ENCODE data around the gene SHISAL2A.

- TF ChIP-seq CTCF (IDR thresholded peaks at IDR 0.05; ENCODE audit: poor library complexity, severe bottlenecking) (no peak), RAD21 (conservative IDR thresholded peaks at IDR 0.05) (no peak), POLR2AphosphoS5 (IDR thresholded peaks at IDR 0.05) (no peak), EZH2 (IDR thresholded peaks at IDR 0.05; ENCODE audit: borderline replicate concordance, insufficient read depth, low read length, poor library complexity, severe bottlenecking) (no peak), TAF1 (IDR thresholded peaks at IDR 0.05; ENCODE audit: low read depth) (no peak), MXI1 (conservative IDR thresholded peaks at IDR 0.05; ENCODE audit: poor library complexity, severe bottlenecking) (no peak), EP300 (conservative IDR thresholded peaks at IDR 0.05; ENCODE audit: poor library complexity, severe bottlenecking) (peak; percentile 41)
- TF ChIP-seq, protein P1, sequence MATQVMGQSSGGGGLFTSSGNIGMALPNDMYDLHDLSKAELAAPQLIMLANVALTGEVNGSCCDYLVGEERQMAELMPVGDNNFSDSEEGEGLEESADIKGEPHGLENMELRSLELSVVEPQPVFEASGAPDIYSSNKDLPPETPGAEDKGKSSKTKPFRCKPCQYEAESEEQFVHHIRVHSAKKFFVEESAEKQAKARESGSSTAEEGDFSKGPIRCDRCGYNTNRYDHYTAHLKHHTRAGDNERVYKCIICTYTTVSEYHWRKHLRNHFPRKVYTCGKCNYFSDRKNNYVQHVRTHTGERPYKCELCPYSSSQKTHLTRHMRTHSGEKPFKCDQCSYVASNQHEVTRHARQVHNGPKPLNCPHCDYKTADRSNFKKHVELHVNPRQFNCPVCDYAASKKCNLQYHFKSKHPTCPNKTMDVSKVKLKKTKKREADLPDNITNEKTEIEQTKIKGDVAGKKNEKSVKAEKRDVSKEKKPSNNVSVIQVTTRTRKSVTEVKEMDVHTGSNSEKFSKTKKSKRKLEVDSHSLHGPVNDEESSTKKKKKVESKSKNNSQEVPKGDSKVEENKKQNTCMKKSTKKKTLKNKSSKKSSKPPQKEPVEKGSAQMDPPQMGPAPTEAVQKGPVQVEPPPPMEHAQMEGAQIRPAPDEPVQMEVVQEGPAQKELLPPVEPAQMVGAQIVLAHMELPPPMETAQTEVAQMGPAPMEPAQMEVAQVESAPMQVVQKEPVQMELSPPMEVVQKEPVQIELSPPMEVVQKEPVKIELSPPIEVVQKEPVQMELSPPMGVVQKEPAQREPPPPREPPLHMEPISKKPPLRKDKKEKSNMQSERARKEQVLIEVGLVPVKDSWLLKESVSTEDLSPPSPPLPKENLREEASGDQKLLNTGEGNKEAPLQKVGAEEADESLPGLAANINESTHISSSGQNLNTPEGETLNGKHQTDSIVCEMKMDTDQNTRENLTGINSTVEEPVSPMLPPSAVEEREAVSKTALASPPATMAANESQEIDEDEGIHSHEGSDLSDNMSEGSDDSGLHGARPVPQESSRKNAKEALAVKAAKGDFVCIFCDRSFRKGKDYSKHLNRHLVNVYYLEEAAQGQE (IDR thresholded peaks at IDR 0.05; ENCODE audit: borderline replicate concordance), result peak; percentile 11
Observed at GRCh38 chr1:52590266-52590665, 42.7 kb upstream of the SHISAL2A start.
